ENCODE measurements around the gene VPS18. TPM values are rescaled to one million over a fixed set of nuclear protein-coding genes. Genes with fewer than 3 reads are reported as not detected.

Gene VPS18
- total and polyA plus RNA-seq, 4 donors: 3.4 to 15.3 (median 10.3) TPM

- no peak for TF ChIP-seq ZBTB33 (IDR thresholded peaks at IDR 0.05)
- no peak for TF ChIP-seq RAD21 (IDR thresholded peaks at IDR 0.05)
- no peak for TF ChIP-seq JUND (IDR thresholded peaks at IDR 0.05)
- TF ChIP-seq TAF1 (conservative IDR thresholded peaks at IDR 0.05): no peak
- TF ChIP-seq ATF3 (IDR thresholded peaks at IDR 0.05): no peak
- no peak for TF ChIP-seq NR2F2 (IDR thresholded peaks at IDR 0.05)
Measured at GRCh38 chr15:40932156-40932555, 37.9 kb downstream of the VPS18 start (continued).

- Histone ChIP-seq H3K9ac (ENCODE audit: low read depth in 1 of 2, low read length in 2 of 2) (no peak overlapping the region), H3K27me3 (ENCODE audit: control insufficient read depth in 4 of 4, insufficient read depth in 4 of 4, low read length in 3 of 4) (peaks cover 0 to 5% (median 0%) of the 10 kb centered on the region in 4 donors), H3K4me1 (ENCODE audit: control insufficient read depth in 4 of 4, insufficient read depth in 4 of 4, low read length in 3 of 4) (peaks cover 27 to 81% (median 61%) of the 10 kb centered on the region in 4 donors), H3K9me3 (ENCODE audit: control insufficient read depth in 4 of 4, low read length in 3 of 4) (no peaks in the 10 kb centered on the region), H3K36me3 (ENCODE audit: control insufficient read depth in 4 of 4, insufficient read depth in 3 of 4, low read depth in 1 of 4, low read length in 3 of 4) (no peaks in the 10 kb centered on the region), H3K27ac (ENCODE audit: low read depth in 1 of 2, low read length in 2 of 2) (no peak overlapping the region), H3K4me3 (ENCODE audit: low read depth in 1 of 3, low read length in 3 of 3) (peak overlapping the region in 1 of 3 donors; percentile 10)
- no peak for TF ChIP-seq FOXA2 (IDR thresholded peaks at IDR 0.05)
- peak in 1 of 2 donors; percentile 18 for TF ChIP-seq RAD21 (IDR thresholded peaks at IDR 0.05)
- TF ChIP-seq ZBTB33 (IDR thresholded peaks at IDR 0.05): no peak
- TF ChIP-seq SP1 (IDR thresholded peaks at IDR 0.05): peak; percentile 22
- TF ChIP-seq TAF1 (conservative IDR thresholded peaks at IDR 0.05): no peak
- no peak for TF ChIP-seq MAX (IDR thresholded peaks at IDR 0.05)
- no peak for TF ChIP-seq FOXA1 (IDR thresholded peaks at IDR 0.05)
- TF ChIP-seq NR2F2 (IDR thresholded peaks at IDR 0.05): no peak
- TF ChIP-seq HNF4A (conservative IDR thresholded peaks at IDR 0.05): peak in 1 of 2 donors; percentile 4
- no peak for TF ChIP-seq HNF4G (IDR thresholded peaks at IDR 0.05)
- no peak for TF ChIP-seq ATF3 (IDR thresholded peaks at IDR 0.05)
- peak in 1 of 2 donors; percentile 25 for TF ChIP-seq RXRA (IDR thresholded peaks at IDR 0.05)
- TF ChIP-seq GABPA (IDR thresholded peaks at IDR 0.05 in 1 of 2, conservative IDR thresholded peaks at IDR 0.05 in 1 of 2): no peak
- no peak for TF ChIP-seq CTCF (IDR thresholded peaks at IDR 0.05; ENCODE audit: low read depth, low read length, missing input control)
- no peak for TF ChIP-seq EGR1 (IDR thresholded peaks at IDR 0.05; ENCODE audit: low read depth in 2 of 2)
- no peak for TF ChIP-seq JUND (IDR thresholded peaks at IDR 0.05)
- DNase-seq (ENCODE audit: low spot score): no peak
- WGBS: 42% methylated on average over 11 of the region's 11 CpGs
Measured at GRCh38 chr15:40932649-40933516, 38.6 kb downstream of the VPS18 start.

Measured in liver (tissue), 9 donors.